Activated CD4-positive, CD25-positive, alpha-beta regulatory T cell treated with anti-CD3 and anti-CD28 coated beads, Interleukin-2, amount 50 U/mL, for 24 hours (primary cell): ENCODE measurements around the gene ACTG2.
"Not testable (repeated sequence)": the region's sequence is repeated elsewhere in the genome, so short reads cannot be mapped to it uniquely, and the experiment has no call there.

ENCODE experiments used
- ATAC-seq, 2 donors: fragments of 150-1000 bp; cut with Tn5 transposase; one replicate each; pipeline ENCODE4 v1.10.0; 2021; ENCODE audit warnings: mild to moderate bottlenecking in 1 of 2, moderate library complexity in 1 of 2

Gene ACTG2

GRCh38 chr2:73893764-73894474 is 1.1 kb downstream of the ACTG2 start:
- ATAC-seq: no peak

- no peak for ATAC-seq
Observed at GRCh38 chr2:73894475-73894850, 1.7 kb downstream of the ACTG2 start.

GRCh38 chr2:73894877-73895276 is 2.1 kb downstream of the ACTG2 start:
- no peak for ATAC-seq

GRCh38 chr2:73895473-73895872 is 2.7 kb downstream of the ACTG2 start:
- ATAC-seq: no peak

GRCh38 chr2:73896362-73897239 is 3.8 kb downstream of the ACTG2 start:
- ATAC-seq: peak; percentile 71 to 73

GRCh38 chr2:73897240-73897583 is 4.4 kb downstream of the ACTG2 start:
- ATAC-seq: no peak

- ATAC-seq: no peak
Observed at GRCh38 chr2:73897934-73898333, 5.1 kb downstream of the ACTG2 start.

DNA sequence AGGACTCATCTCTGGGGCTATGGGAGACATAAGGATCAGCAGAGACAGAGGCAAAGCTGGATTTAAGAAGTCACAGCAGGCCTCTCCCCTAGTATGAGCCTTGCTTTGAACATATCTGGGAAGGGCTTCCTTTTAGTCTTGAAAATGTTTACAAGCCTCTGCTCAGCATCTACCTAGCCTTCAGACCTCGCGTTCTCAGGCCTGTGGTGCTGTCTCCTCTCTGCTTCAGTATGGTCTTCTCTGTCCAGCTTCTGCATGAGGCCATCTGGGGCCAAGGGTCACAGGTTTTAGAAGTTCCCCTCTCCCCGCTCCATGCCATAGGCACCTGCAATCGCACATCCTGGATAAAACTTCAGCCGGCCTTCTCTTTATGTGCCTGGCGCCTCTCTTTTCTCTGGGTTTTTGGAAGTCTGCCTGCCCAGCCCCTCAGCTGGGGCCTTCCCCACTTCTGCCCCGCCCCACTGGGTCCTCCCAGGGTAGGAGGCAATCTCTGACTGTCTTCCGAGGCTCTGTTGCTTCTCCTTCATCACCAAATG is 7.1 kb downstream of the ACTG2 start:
- no peak for ATAC-seq

DNA sequence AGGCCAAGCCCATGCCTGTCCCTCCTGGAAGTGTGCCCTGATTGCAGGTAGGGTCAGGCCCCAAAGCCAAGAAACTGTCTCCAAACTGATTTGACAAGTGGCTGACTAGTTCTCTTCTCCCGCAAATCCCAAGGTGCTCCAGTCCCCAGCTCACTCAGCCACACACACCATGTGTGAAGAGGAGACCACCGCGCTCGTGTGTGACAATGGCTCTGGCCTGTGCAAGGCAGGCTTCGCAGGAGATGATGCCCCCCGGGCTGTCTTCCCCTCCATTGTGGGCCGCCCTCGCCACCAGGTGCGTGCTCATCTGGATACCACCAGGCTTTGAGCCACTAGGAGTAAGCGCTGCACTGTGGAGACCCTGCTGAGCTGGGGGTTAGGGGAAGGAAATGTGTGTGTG is 8.3 kb downstream of the ACTG2 start:
- no peak for ATAC-seq

DNA sequence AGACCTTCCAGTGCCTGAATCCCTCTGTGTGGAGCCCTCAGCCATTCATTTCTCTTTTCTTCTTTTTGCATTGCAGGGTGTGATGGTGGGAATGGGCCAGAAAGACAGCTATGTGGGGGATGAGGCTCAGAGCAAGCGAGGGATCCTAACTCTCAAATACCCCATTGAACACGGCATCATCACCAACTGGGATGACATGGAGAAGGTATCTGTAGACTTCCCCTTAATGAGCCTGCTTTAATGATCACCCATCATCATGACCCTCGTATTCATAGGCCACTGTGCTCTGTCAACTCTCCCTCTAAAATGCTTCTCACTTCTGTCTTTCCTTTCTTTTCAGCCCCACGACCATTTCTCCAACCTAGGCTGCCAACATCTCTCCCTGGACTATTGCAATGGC is 9.5 kb downstream of the ACTG2 start:
- ATAC-seq: no peak

DNA sequence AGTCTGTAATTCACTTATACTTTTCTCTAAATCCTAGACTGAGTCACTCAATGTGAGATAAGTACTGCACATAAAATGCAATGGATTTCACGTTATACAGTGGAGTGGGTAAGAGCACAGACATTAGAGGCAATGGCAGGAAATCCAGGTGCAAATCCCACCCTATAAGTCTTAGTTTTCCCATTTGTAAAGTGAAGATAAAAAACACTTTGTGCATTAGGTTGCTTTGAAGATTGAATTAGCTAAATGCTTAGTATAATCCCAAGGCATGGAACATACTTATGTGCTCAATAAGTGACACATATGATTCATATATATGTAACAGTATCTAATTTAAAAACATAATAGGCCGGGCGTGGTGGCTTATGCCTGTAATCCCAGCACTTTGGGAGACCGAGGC is 10.5 kb downstream of the ACTG2 start:
- ATAC-seq: no peak

GRCh38 chr2:73903949-73904613 is 11.3 kb downstream of the ACTG2 start:
- not testable (repeated sequence) for ATAC-seq

- no peak for ATAC-seq
Observed at GRCh38 chr2:73904952-73905351, 12.1 kb downstream of the ACTG2 start.

DNA sequence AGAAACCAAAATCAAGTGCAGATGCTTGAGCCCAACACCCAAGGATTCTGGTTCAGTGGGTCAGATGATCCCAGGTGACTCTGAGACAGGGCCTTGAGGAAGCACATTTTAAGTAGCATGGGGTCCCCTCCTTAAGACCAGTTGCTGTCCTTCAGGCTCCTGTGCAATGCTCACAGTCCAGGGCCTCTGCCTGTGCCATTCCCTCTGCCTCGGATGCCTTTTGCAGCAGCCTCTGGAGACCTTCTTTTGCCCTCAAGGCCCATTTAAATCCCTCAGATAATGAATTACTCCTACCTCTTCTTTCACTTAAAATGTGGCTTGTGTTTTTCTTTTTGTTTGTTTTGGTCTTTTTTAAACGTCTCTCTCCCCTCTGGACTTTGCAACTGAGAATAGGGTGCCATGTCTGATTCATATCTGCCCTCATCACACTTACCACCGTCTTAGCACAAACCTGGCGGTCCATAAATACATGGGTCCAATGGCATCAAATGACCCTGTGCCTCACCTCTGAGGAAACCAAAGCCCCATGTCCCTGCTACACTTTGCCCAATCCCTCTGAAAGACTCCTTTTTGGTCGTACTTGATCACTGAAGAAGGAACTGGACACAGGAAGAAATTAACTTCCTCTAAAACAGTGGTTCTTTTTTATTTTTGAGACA is 14.2 kb downstream of the ACTG2 start:
- no peak for ATAC-seq

GRCh38 chr2:73907840-73908452 is 15.1 kb downstream of the ACTG2 start:
- ATAC-seq: peak; percentile 85 to 88

GRCh38 chr2:73908689-73909652 is 16.2 kb downstream of the ACTG2 start:
- ATAC-seq: no peak

DNA sequence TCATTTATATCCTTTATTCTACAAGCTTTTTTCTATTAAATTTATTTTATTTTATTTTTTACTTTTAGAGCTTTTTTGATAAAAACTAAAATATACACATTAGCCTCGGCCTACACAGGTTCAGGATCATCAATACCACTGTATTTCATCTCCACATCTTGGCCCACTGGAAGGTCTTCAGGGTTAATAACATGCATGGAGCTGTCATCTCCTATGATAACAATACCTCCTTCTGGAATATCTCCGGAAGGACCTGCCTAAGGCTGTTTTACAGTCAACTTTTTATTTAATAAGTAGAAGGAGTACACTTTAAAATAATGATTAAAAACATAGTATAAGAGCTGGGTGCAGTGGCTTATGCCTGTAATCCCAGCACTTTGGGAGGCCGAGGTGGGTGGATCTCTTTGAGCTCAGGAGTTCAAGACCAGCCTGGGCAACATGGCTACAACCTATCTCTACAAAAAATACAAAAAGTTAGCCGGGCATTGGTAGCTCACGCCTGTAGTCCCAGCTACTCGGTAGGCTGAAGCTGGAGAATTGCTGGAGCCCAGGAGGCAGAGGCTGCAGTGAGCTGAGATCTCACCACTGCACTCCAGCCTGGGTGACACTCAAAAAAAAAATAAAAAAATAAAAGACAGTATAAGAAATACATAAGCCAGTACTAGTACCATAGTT is 18.2 kb downstream of the ACTG2 start:
- no peak for ATAC-seq

- no peak for ATAC-seq
Observed at GRCh38 chr2:73911548-73912208, 18.9 kb downstream of the ACTG2 start.

GRCh38 chr2:73913414-73914054 is 20.7 kb downstream of the ACTG2 start:
- no peak for ATAC-seq

GRCh38 chr2:73914667-73915066 is 21.9 kb downstream of the ACTG2 start:
- ATAC-seq: no peak
